ENCODE data around the gene STAM.

GRCh38 chr10:17712717-17713471, 68.9 kb downstream of the STAM start:
- no peak for TF ChIP-seq CTCF (IDR thresholded peaks at IDR 0.05; ENCODE audit: insufficient read depth, low read depth, low read length)
- no peak for TF ChIP-seq EZH2 (IDR thresholded peaks at IDR 0.05; ENCODE audit: insufficient read depth, low read length)
